ENCODE measurements around the gene ANKRD27. TPM values are rescaled to one million over a fixed set of nuclear protein-coding genes. Genes with fewer than 3 reads are reported as not detected.

Gene ANKRD27
- 4.8 and 7.5 TPM in 2 replicates for polyA plus RNA-seq

DNA sequence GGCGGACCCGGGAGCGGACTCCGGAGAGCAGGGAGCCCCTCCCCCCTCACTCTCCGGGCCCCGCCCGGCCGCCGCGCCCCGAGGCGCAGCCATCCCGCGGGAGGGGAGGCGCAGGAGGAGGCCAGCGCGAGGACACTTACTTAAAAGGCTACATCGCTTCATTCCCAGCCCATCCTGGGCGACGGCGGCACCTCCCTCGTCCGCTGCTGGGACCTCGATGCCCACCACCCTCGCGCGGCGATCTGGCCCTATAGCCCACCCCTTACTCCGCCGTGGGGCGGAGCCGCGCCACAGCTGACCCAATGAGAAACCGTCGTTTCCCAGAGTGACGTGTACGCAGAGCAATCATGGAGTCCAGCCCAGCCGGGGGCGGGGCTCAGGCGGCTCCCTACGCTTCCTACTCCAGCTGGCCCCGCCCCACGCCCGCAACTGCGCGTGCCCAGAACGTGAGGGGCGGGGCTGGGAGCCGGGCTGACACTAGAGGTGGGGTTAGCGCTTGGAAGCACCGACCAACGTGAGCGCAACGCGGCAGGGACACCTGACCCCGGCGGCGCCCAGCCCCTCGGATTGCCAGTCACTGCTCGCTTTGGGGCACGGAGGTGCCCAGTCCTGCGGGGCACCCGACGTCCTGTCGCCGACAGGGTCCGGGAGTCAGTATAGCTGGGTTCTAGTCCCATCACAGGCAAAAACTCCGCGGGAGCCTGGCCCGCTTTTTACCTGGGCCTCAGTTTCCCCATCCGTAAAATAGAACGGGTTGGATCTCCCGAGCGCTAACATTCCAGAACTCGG lies at the start of gene ANKRD27:
Gene ANKRD27, minus strand, starts transcription at position 250 of the 789 bp plus-strand sequence. CDS start 16,165 bp downstream, outside the sequence.

DNA sequence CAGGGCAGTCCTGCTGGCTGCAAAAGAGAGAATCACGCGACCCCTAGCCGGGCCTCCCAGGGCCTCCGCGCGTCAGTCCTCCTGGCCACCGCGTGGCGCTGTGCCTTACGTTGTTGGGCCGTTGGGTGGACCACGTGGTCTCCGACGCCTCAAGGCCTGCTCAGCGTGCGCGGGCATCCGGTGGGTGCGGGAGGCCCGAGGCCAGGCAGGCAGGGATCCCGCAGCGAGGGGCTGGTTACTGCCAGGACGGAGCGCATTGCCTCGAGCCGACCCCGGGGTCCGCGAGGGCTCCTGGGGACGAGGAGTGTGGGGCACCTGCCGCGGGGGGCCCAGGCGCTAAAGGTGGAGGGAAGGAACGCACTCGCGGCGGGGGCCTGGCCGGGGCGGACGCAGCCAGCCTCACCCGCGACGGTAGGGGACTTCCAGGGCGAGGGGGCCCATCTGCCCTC lies 44.7 kb upstream of the ANKRD27 start, which contains the start of gene TDRD12:
Gene TDRD12, plus strand, starts transcription at position 157 of the 449 bp plus-strand sequence. CDS start 306 bp downstream, outside the sequence.

DNA sequence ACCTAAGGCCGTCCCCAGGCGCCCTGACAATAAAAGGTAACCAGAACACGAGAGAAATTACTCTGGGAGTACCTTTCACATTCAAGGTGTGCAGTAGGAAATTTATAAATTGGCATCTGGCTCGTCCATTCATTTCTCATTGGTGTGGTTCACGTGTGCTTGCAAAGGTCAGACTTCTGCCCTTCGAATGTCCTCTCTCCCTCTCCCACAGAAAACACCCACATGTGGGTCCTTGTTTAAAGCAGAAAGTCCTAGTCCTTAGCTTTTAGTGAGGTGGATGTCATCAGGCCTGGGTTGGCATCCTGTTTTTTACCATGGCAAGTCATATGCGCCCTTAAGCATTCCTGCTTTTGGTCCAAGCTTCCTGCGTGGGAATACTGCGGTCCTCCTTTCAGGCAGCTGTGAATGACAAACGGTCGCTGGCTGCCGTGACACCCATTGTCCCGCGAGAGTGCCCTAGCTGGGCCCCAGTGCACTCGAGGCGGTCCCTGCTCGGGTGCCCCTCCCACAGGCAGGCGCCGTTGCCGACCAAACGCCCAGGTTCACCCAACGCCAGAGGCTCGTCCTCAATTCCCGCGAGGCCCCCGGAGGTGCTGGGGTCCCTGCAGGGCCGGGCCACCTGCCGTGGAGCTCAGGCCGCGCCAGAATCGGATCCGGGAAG lies 16.4 kb upstream of the ANKRD27 start, which contains the start of gene NUDT19:
Gene NUDT19, plus strand, starts transcription at position 531 of the 661 bp plus-strand sequence. CDS start 140 bp downstream, outside the sequence.

DNA sequence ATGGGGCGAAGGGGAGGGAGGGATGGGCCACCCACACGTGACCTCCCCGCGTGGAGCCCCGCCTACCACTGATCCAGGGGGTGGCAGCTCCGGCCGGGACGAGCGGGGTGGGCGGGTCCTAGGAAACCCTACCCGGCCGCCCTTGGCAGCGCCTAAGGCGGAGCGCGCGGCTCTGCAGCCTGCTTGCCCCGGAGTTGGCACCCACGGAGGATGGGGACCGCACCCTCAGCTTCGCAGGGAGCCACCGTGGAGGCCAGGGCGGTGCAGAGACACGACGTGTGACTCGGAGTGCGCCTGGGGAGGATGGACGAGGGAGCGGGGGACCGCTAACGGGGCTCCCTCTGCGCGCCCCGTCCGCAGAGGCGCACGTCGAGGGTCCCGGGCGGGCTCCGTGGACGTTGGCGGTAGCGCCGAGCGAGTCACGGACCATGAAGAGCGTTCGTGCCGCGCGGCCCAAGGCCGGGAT lies 773 bp upstream of the ANKRD27 start, which contains the start of gene RGS9BP:
Gene RGS9BP, plus strand, starts transcription at position 129 of the 466 bp plus-strand sequence. CDS start 416 bp downstream, outside the sequence.

DNA sequence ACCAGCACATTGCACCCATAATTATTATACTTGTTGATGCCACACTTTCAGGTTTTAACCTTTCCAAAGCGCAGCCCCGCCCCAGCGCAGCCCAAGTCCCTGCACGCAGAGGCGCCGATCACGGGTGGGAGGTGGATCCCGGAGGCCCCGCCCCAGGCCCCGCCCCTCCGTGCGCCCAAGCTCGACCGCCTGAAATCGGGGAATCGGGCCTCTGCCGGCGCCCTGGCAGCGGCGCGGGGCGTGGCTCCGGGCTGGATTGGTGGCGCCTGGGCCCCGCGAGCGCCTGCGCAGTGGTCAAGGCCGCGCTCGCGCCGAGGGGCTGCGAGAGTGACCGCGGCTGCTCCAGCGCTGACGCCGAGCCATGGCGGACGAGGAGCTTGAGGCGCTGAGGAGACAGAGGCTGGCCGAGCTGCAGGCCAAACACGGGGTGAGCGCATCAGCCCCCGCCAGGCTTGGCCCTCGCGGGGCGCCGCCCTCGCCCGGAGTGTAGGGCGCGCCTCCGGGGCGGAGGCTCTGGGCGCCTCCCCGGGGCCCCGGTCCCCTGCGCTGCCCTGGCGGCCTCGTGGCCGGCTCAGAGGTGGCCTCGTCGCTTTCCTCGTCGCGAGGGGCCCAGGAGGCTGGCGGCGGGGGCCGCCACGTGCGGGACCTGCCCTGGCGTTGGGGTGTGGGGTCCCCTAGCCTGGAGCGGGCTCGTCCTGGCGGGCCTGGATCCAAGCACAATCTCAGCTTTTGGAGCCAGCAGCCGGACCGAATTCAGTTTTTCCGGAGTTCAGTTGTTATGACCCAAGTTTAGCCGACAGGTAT lies 93.9 kb downstream of the ANKRD27 start, which contains the start of gene PDCD5:
Gene PDCD5, plus strand, starts transcription at position 290 of the 804 bp plus-strand sequence. Its CDS starts 72 bp downstream, at position 362.

Other genes with a start within 250 kb of the ANKRD27 start
- gene PDCD5, start 94.0 kb downstream of the ANKRD27 start, polyA plus RNA-seq = 274 and 277 TPM in 2 replicates
- 1.1 TPM in 1 of 2 replicates, not detected in the other for gene RGS9BP, start 668 bp upstream of the ANKRD27 start, polyA plus RNA-seq
- gene NUDT19, start 16.6 kb upstream of the ANKRD27 start, polyA plus RNA-seq = 2.1 and 7.5 TPM in 2 replicates
- 0.10 TPM in 1 of 2 replicates, not detected in the other for gene TDRD12, start 44.6 kb upstream of the ANKRD27 start, polyA plus RNA-seq
- gene SLC7A9, start 194.6 kb upstream of the ANKRD27 start, polyA plus RNA-seq = 0.63 and 3.4 TPM in 2 replicates